BE2C (cell line): ENCODE results near the gene PLIN5.
A peak's percentile ranks its signal among the peaks of the same experiment; 100 is the strongest.
"Not testable (repeated sequence)": the region's sequence is repeated elsewhere in the genome, so short reads cannot be mapped to it uniquely, and the experiment has no call there.

Experiments used
- DNase-seq: peaks from one replicate; pipeline ENCODE4 v3.0.0-alpha.2; 2020
- H3K27me3 ChIP-seq: fragments of 250-450 bp; sonication (Bioruptor Pico); 2 replicates; pipeline ENCODE4 v1.5.1; 2020; ENCODE audit warnings: mild to moderate bottlenecking
- H3K36me3 ChIP-seq: fragments of 250-450 bp; sonication (Bioruptor Pico); 2 replicates; pipeline ENCODE4 v1.5.1; 2020; ENCODE audit warnings: mild to moderate bottlenecking
- H3K4me1 ChIP-seq: fragments of 250-450 bp; sonication (Bioruptor Pico); 2 replicates; pipeline ENCODE4 v1.5.1; 2020
- H3K4me3 ChIP-seq: 2 replicates; pipeline ENCODE4 v1.5.1; 2011; ENCODE audit warnings: low read depth, low read length
- H3K9me3 ChIP-seq: fragments of 250-450 bp; sonication (Bioruptor Pico); 2 replicates; pipeline ENCODE4 v1.5.1; 2020
- CTCF ChIP-seq: IDR thresholded peaks from 2 replicates; pipeline ENCODE4 v1.5.1; 2012; ENCODE audit warnings: mild to moderate bottlenecking, low read depth, low read length

PLIN5 gene

GRCh38 chr19:4533835-4534424 lies 1.1 kb downstream of the PLIN5 start:
- Histone ChIP-seq H3K36me3 (no peaks in the 10 kb centered on the region), H3K4me1 (peaks cover 3% of the 10 kb centered on the region), H3K4me3 (no peak overlapping the region), H3K27me3 (no peaks in the 10 kb centered on the region), H3K9me3 (no peaks in the 10 kb centered on the region)
- no peak for DNase-seq
- no peak for TF ChIP-seq CTCF

GRCh38 chr19:4533334-4533733 lies 1.7 kb downstream of the PLIN5 start:
- no peak for DNase-seq
- H3K9me3 ChIP-seq, result no peaks in the 10 kb centered on the region
- H3K4me1 ChIP-seq, result peaks cover 3% of the 10 kb centered on the region
- H3K36me3 ChIP-seq, result no peaks in the 10 kb centered on the region
- H3K4me3 ChIP-seq, result no peak overlapping the region
- no peak for TF ChIP-seq CTCF
- H3K27me3 ChIP-seq, result no peaks in the 10 kb centered on the region

- no peak for TF ChIP-seq CTCF
- DNase-seq, result peak; percentile 56
- H3K4me1 ChIP-seq, result no peaks in the 10 kb centered on the region; the same call in none of the 2 replicates
- H3K9me3 ChIP-seq, result no peaks in the 10 kb centered on the region
- no peak overlapping the region for H3K4me3 ChIP-seq
- no peaks in the 10 kb centered on the region for H3K27me3 ChIP-seq
- no peaks in the 10 kb centered on the region for H3K36me3 ChIP-seq
Measured at GRCh38 chr19:4531562-4532165, 3.4 kb downstream of the PLIN5 start.

- H3K27me3 ChIP-seq, result no peaks in the 10 kb centered on the region
- no peak overlapping the region for H3K4me3 ChIP-seq
- no peaks in the 10 kb centered on the region for H3K9me3 ChIP-seq
- DNase-seq, result no peak
- no peaks in the 10 kb centered on the region; the same call in 1 of the 2 replicates for H3K4me1 ChIP-seq
- no peak for TF ChIP-seq CTCF
- no peaks in the 10 kb centered on the region for H3K36me3 ChIP-seq
Measured at GRCh38 chr19:4529924-4530522, 5.0 kb downstream of the PLIN5 start.

- no peaks in the 10 kb centered on the region for H3K27me3 ChIP-seq
- H3K4me1 ChIP-seq, result no peaks in the 10 kb centered on the region; the same call in 1 of the 2 replicates
- no peaks in the 10 kb centered on the region for H3K36me3 ChIP-seq
- no peak overlapping the region for H3K4me3 ChIP-seq
- no peak for DNase-seq
- no peaks in the 10 kb centered on the region for H3K9me3 ChIP-seq
- TF ChIP-seq CTCF, result no peak
Measured at GRCh38 chr19:4528843-4529242, 6.2 kb downstream of the PLIN5 start.

GRCh38 chr19:4527377-4527776 lies 7.6 kb downstream of the PLIN5 start:
- DNase-seq, H3K9me3 ChIP-seq, H3K36me3 ChIP-seq, H3K27me3 ChIP-seq, H3K4me1 ChIP-seq, H3K4me3 ChIP-seq: not testable (repeated sequence)
